ENCODE measurements around the gene ARL5B. TPM values are rescaled to one million over a fixed set of nuclear protein-coding genes. Genes with fewer than 3 reads are reported as not detected.

Gene ARL5B
- total RNA-seq, 4 donors from 2014 or later: 7.5 to 14.7 (median 8.9) TPM

GRCh38 chr10:18666810-18667209 is 7.6 kb downstream of the ARL5B start:
- DNase-seq (ENCODE audit: extremely low spot score): no peak
- Histone ChIP-seq H3K4me1 (peaks cover 10 to 46% (median 44%) of the 10 kb centered on the region in 4 donors), H3K4me3 (no peak overlapping the region), H3K36me3 (peaks cover 0 to 48% (median 22%) of the 10 kb centered on the region in 4 donors), H3K27me3 (no peaks in the 10 kb centered on the region), H3K9me3 (no peaks in the 10 kb centered on the region), H3K27ac (replicated peaks in 1 of 4) (no peak overlapping the region)
- intact Hi-C loops (cut with DNase I): no loop called here
- TF ChIP-seq EP300 (IDR thresholded peaks at IDR 0.05): no peak
- no peak for TF ChIP-seq POLR2A (IDR thresholded peaks at IDR 0.05; ENCODE audit: low read depth)
- TF ChIP-seq CTCF (IDR thresholded peaks at IDR 0.05): no peak
- no peak for TF ChIP-seq POLR2AphosphoS5 (IDR thresholded peaks at IDR 0.05)
- 65% methylated on average over 2 of the region's 2 CpGs for WGBS

GRCh38 chr10:18668026-18668425 is 8.8 kb downstream of the ARL5B start:
- intact Hi-C loops (cut with DNase I): no loop called here
- no peak for DNase-seq (ENCODE audit: extremely low spot score)
- TF ChIP-seq EP300 (IDR thresholded peaks at IDR 0.05): no peak
- TF ChIP-seq POLR2AphosphoS5 (IDR thresholded peaks at IDR 0.05): no peak
- TF ChIP-seq CTCF (IDR thresholded peaks at IDR 0.05): no peak
- no peak for TF ChIP-seq POLR2A (IDR thresholded peaks at IDR 0.05; ENCODE audit: low read depth)
- Histone ChIP-seq H3K27me3 (no peaks in the 10 kb centered on the region), H3K9me3 (no peaks in the 10 kb centered on the region), H3K36me3 (peaks cover 0 to 54% (median 23%) of the 10 kb centered on the region in 4 donors), H3K4me1 (peaks cover 6 to 35% (median 32%) of the 10 kb centered on the region in 4 donors), H3K27ac (replicated peaks in 1 of 4) (no peak overlapping the region), H3K4me3 (no peak overlapping the region)
- 90% methylated on average over 2 of the region's 2 CpGs for WGBS

- 72% methylated on average over 4 of the region's 4 CpGs for WGBS
- Histone ChIP-seq H3K4me1 (peaks cover 0 to 15% (median 11%) of the 10 kb centered on the region in 4 donors), H3K27ac (replicated peaks in 1 of 4) (peak overlapping the region in 1 of 4 donors; percentile 5), H3K36me3 (peaks cover 0 to 49% (median 32%) of the 10 kb centered on the region in 4 donors), H3K27me3 (no peaks in the 10 kb centered on the region), H3K9me3 (no peaks in the 10 kb centered on the region), H3K4me3 (no peak overlapping the region)
- TF ChIP-seq CTCF (IDR thresholded peaks at IDR 0.05) (no peak), EP300 (IDR thresholded peaks at IDR 0.05) (no peak), POLR2AphosphoS5 (IDR thresholded peaks at IDR 0.05) (no peak), POLR2A (IDR thresholded peaks at IDR 0.05; ENCODE audit: low read depth) (no peak)
- DNase-seq (ENCODE audit: extremely low spot score): no peak
- intact Hi-C loops (cut with DNase I): no loop called here
Observed at GRCh38 chr10:18675086-18675801, 16.0 kb downstream of the ARL5B start.

GRCh38 chr10:18680754-18681153 is 21.5 kb downstream of the ARL5B start:
- H3K27me3 ChIP-seq: no peaks in the 10 kb centered on the region
- H3K4me1 ChIP-seq: peaks cover 0 to 8% (median 2%) of the 10 kb centered on the region in 4 donors
- no peaks in the 10 kb centered on the region for H3K9me3 ChIP-seq
- intact Hi-C loops (cut with DNase I): no loop called here
- H3K27ac ChIP-seq (replicated peaks in 1 of 4): no peak overlapping the region
- 98% methylated on average over 3 of the region's 3 CpGs for WGBS
- no peak for TF ChIP-seq CTCF (IDR thresholded peaks at IDR 0.05)
- no peak for TF ChIP-seq EP300 (IDR thresholded peaks at IDR 0.05)
- no peak for TF ChIP-seq POLR2AphosphoS5 (IDR thresholded peaks at IDR 0.05)
- no peak for TF ChIP-seq POLR2A (IDR thresholded peaks at IDR 0.05; ENCODE audit: low read depth)
- peaks cover 0 to 8% (median 2%) of the 10 kb centered on the region in 4 donors for H3K36me3 ChIP-seq
- no peak overlapping the region for H3K4me3 ChIP-seq
- no peak for DNase-seq (ENCODE audit: extremely low spot score)
